ENCODE results near the gene FGGY.

FGGY gene

GRCh38 chr1:59678493-59679228 lies 381.8 kb downstream of the FGGY start (continued):
- TF ChIP-seq PRDM4 (tag by site-specific recombination; IDR thresholded peaks at IDR 0.05) (peak; percentile 26; the same call in 1 of the 2 replicates), ZBTB7A (tag by site-specific recombination; IDR thresholded peaks at IDR 0.05; ENCODE audit: low read depth) (no peak), ZNF521 (tag by site-specific recombination; IDR thresholded peaks at IDR 0.05) (no peak), ZNF202 (tag by site-specific recombination; IDR thresholded peaks at IDR 0.05; ENCODE audit: borderline replicate concordance) (no peak), PRDM6 (tag by site-specific recombination; IDR thresholded peaks at IDR 0.05) (peak; percentile 91), ZFP37 (tag by site-specific recombination; IDR thresholded peaks at IDR 0.05) (no peak), ZNF292 (tag by site-specific recombination; IDR thresholded peaks at IDR 0.05; ENCODE audit: borderline replicate concordance, low read depth) (no peak), WT1 (tag by site-specific recombination; IDR thresholded peaks at IDR 0.05) (peak; percentile 97), SETDB1 (IDR thresholded peaks at IDR 0.05; ENCODE audit: insufficient read length, low read length) (no peak), EGR2 (tag by site-specific recombination; IDR thresholded peaks at IDR 0.05; ENCODE audit: low read depth) (peak; percentile 74), ZNF426 (tag by site-specific recombination; IDR thresholded peaks at IDR 0.05) (no peak), TRIM28 (IDR thresholded peaks at IDR 0.05; ENCODE audit: borderline replicate concordance, low read length) (peak; percentile 88), ZBTB21 (tag by site-specific recombination; IDR thresholded peaks at IDR 0.05) (no peak), ZFHX2 (tag by site-specific recombination; conservative IDR thresholded peaks at IDR 0.05) (peak; percentile 73), PRDM10 (tag by site-specific recombination; IDR thresholded peaks at IDR 0.05) (peak; percentile 66), ZNF600 (tag by site-specific recombination; IDR thresholded peaks at IDR 0.05) (peak; percentile 47; the same call in 1 of the 2 replicates), TCF7L2 (IDR thresholded peaks at IDR 0.05; ENCODE audit: borderline replicate concordance, low read depth, low read length) (0 out of 2 replicates have a peak, but pooled peaks have one; percentile 28), GLI4 (tag by site-specific recombination; IDR thresholded peaks at IDR 0.05) (no peak), ZIC2 (tag by site-specific recombination; IDR thresholded peaks at IDR 0.05) (peak; percentile 61; the same call in 1 of the 2 replicates), FEZF1 (tag by site-specific recombination; IDR thresholded peaks at IDR 0.05) (peak; percentile 65), GLIS1 (tag by site-specific recombination; IDR thresholded peaks at IDR 0.05) (peak; percentile 43)
- TF ChIP-seq, protein P1, sequence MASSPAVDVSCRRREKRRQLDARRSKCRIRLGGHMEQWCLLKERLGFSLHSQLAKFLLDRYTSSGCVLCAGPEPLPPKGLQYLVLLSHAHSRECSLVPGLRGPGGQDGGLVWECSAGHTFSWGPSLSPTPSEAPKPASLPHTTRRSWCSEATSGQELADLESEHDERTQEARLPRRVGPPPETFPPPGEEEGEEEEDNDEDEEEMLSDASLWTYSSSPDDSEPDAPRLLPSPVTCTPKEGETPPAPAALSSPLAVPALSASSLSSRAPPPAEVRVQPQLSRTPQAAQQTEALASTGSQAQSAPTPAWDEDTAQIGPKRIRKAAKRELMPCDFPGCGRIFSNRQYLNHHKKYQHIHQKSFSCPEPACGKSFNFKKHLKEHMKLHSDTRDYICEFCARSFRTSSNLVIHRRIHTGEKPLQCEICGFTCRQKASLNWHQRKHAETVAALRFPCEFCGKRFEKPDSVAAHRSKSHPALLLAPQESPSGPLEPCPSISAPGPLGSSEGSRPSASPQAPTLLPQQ (tag by site-specific recombination; IDR thresholded peaks at IDR 0.05) = no peak
- TF ChIP-seq, protein P2, sequence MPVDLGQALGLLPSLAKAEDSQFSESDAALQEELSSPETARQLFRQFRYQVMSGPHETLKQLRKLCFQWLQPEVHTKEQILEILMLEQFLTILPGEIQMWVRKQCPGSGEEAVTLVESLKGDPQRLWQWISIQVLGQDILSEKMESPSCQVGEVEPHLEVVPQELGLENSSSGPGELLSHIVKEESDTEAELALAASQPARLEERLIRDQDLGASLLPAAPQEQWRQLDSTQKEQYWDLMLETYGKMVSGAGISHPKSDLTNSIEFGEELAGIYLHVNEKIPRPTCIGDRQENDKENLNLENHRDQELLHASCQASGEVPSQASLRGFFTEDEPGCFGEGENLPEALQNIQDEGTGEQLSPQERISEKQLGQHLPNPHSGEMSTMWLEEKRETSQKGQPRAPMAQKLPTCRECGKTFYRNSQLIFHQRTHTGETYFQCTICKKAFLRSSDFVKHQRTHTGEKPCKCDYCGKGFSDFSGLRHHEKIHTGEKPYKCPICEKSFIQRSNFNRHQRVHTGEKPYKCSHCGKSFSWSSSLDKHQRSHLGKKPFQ (tag by site-specific recombination; IDR thresholded peaks at IDR 0.05) = no peak

Data from HEK293 (cell line).